ENCODE results near the gene ZNF787. TPM values are rescaled to one million over a fixed set of nuclear protein-coding genes. Genes with fewer than 3 reads are reported as not detected.
"Not testable (repeated sequence)": the region's sequence is repeated elsewhere in the genome, so short reads cannot be mapped to it uniquely, and the experiment has no call there.

The ZNF787 gene
- polyA plus RNA-seq, 1 experiment = 4.5 TPM

GRCh38 chr19:56099638-56100539 is 21.2 kb downstream of the ZNF787 start:
- DNase-seq (ENCODE audit: low read depth, low spot score) = no peak
- no peak overlapping the region for H3K4me3 ChIP-seq (ENCODE audit: low read depth, low read length)
- no peak for TF ChIP-seq CTCF (IDR thresholded peaks at IDR 0.05; ENCODE audit: low read depth, low read length)
- H3K27me3 ChIP-seq (ENCODE audit: control insufficient read depth, insufficient read depth, low read length) = no peaks in the 10 kb centered on the region
- peaks cover 28% of the 10 kb centered on the region for H3K9me3 ChIP-seq (ENCODE audit: control insufficient read depth, insufficient read depth, low read length)
- POLR2A ChIA-PET = no interaction called here
- no peak overlapping the region for H3K27ac ChIP-seq (ENCODE audit: low read depth, low read length)
- CTCF ChIA-PET = interaction anchor here (0.5 kb wide), 1 partner anchor 447 kb away, joined by 4 read pairs; no protein-coding TSS in a partner anchor

GRCh38 chr19:56098731-56099568 is 22.1 kb downstream of the ZNF787 start:
- CTCF ChIA-PET = interaction anchor here (0.5 kb wide), 1 partner anchor 446 kb away, joined by 4 read pairs; no protein-coding TSS in a partner anchor
- no peak for DNase-seq (ENCODE audit: low read depth, low spot score)

GRCh38 chr19:56098237-56098636 is 22.9 kb downstream of the ZNF787 start:
- CTCF ChIA-PET = not testable (repeated sequence)

More at GRCh38 chr19:56098731-56099568, 22.1 kb downstream of the ZNF787 start:
- POLR2A ChIA-PET = no interaction called here
- H3K4me3 ChIP-seq (ENCODE audit: low read depth, low read length) = no peak overlapping the region
- H3K27me3 ChIP-seq (ENCODE audit: control insufficient read depth, insufficient read depth, low read length) = no peaks in the 10 kb centered on the region
- TF ChIP-seq CTCF (IDR thresholded peaks at IDR 0.05; ENCODE audit: low read depth, low read length) = no peak
- peaks cover 28% of the 10 kb centered on the region for H3K9me3 ChIP-seq (ENCODE audit: control insufficient read depth, insufficient read depth, low read length)
- H3K27ac ChIP-seq (ENCODE audit: low read depth, low read length) = no peak overlapping the region

GRCh38 chr19:56097776-56098175 is 23.3 kb downstream of the ZNF787 start:
- CTCF ChIA-PET = no interaction called here

More at GRCh38 chr19:56098237-56098636, 22.9 kb downstream of the ZNF787 start:
- H3K27me3 ChIP-seq (ENCODE audit: control insufficient read depth, insufficient read depth, low read length); H3K4me3 ChIP-seq (ENCODE audit: low read depth, low read length); DNase-seq (ENCODE audit: low read depth, low spot score); POLR2A ChIA-PET; H3K27ac ChIP-seq (ENCODE audit: low read depth, low read length): not testable (repeated sequence)
- H3K9me3 ChIP-seq (ENCODE audit: control insufficient read depth, insufficient read depth, low read length) = peaks cover 32% of the 10 kb centered on the region

More at GRCh38 chr19:56097776-56098175, 23.3 kb downstream of the ZNF787 start:
- TF ChIP-seq CTCF (IDR thresholded peaks at IDR 0.05; ENCODE audit: low read depth, low read length) = no peak
- H3K27me3 ChIP-seq (ENCODE audit: control insufficient read depth, insufficient read depth, low read length) = no peaks in the 10 kb centered on the region
- H3K4me3 ChIP-seq (ENCODE audit: low read depth, low read length) = no peak overlapping the region
- peaks cover 36% of the 10 kb centered on the region for H3K9me3 ChIP-seq (ENCODE audit: control insufficient read depth, insufficient read depth, low read length)
- POLR2A ChIA-PET = no interaction called here
- DNase-seq (ENCODE audit: low read depth, low spot score) = no peak
- H3K27ac ChIP-seq (ENCODE audit: low read depth, low read length) = no peak overlapping the region

All from AG04450 (cell line).